HepG2 (cell line): ENCODE results near the gene PIEZO2. TPM values are rescaled to one million over a fixed set of nuclear protein-coding genes. Genes with fewer than 3 reads are reported as not detected.

Experiments
- AGO2 ChIP-seq: fragments of 200-400 bp; formaldehyde crosslinking; optimal IDR thresholded peaks from 2 replicates; pipeline ENCODE3; 2017; ENCODE audit warnings: mild to moderate bottlenecking, low read depth, low read length, moderate library complexity
- ARID5B ChIP-seq: IDR thresholded peaks from 2 replicates; pipeline ENCODE4 v1.4.0; 2020; ENCODE audit warnings: mild to moderate bottlenecking, missing genetic modification reagents
- DNMT3B ChIP-seq: conservative IDR thresholded peaks from 2 replicates; pipeline ENCODE4 v1.6.1; 2016; ENCODE audit warnings: missing biosample characterization, control low read depth
- EED ChIP-seq: sonication (generic); formaldehyde crosslinking; IDR thresholded peaks from 2 replicates; pipeline ENCODE4 v1.5.0; 2020; ENCODE audit warnings: mild to moderate bottlenecking, missing genetic modification reagents
- FLYWCH1 ChIP-seq: sonication (generic); formaldehyde crosslinking; IDR thresholded peaks from 2 replicates; pipeline ENCODE4 v1.8.1; 2023; ENCODE audit warnings: mild to moderate bottlenecking, missing genetic modification reagents
- FOXO4 ChIP-seq: sonication (generic); formaldehyde crosslinking; conservative IDR thresholded peaks from 2 replicates; pipeline ENCODE4 v1.8.1; 2023; ENCODE audit warnings: missing genetic modification reagents
- KDM1A ChIP-seq: IDR thresholded peaks from 2 replicates; pipeline ENCODE4 v1.6.1; 2016; ENCODE audit warnings: missing compliant biosample characterization
- MXD3 ChIP-seq: IDR thresholded peaks from 2 replicates; pipeline ENCODE4 v1.6.1; 2016; ENCODE audit warnings: mild to moderate bottlenecking, missing biosample characterization, missing genetic modification reagents
- POGZ ChIP-seq: sonication (generic); formaldehyde crosslinking; IDR thresholded peaks from 2 replicates; pipeline ENCODE4 v1.4.0; 2020; ENCODE audit warnings: mild to moderate bottlenecking, missing genetic modification reagents
- RARA ChIP-seq: IDR thresholded peaks from 2 replicates; pipeline ENCODE4 v1.6.1; 2016; ENCODE audit warnings: missing genetic modification reagents, missing compliant biosample characterization
- SIX1 ChIP-seq: sonication (generic); formaldehyde crosslinking; IDR thresholded peaks from 2 replicates; pipeline ENCODE4 v1.4.0; 2020; ENCODE audit warnings: missing genetic modification reagents, borderline replicate concordance
- SOX13 ChIP-seq, 3 experiments: fragments of 450-650 bp in 1 of 3; sonication (generic) in 1 of 3; formaldehyde crosslinking in 1 of 3; IDR thresholded peaks in 2 of 3; conservative IDR thresholded peaks in 1 of 3; 2 replicates each; pipeline versions ENCODE4 v1.5.0 to v1.6.1; 2016 to 2020; ENCODE audit warnings: antibody characterized with exemption in 1 of 3, mild to moderate bottlenecking in 1 of 3, missing compliant biosample characterization in 1 of 3, missing genetic modification reagents in 1 of 3, moderate library complexity in 1 of 3
- TBL1XR1 ChIP-seq: fragments of 150-350 bp; IDR thresholded peaks from 2 replicates; pipeline ENCODE4 v1.6.1; 2014; ENCODE audit warnings: borderline replicate concordance, low read length; ENCODE audit not compliant: partially characterized antibody
- THAP7 ChIP-seq: sonication (generic); formaldehyde crosslinking; IDR thresholded peaks from 2 replicates; pipeline ENCODE4 v1.8.1; 2023; ENCODE audit warnings: mild to moderate bottlenecking, missing genetic modification reagents
- THAP8 ChIP-seq: sonication (generic); formaldehyde crosslinking; IDR thresholded peaks from 2 replicates; pipeline ENCODE4 v1.5.1; 2020; ENCODE audit warnings: missing genetic modification reagents, mild to moderate bottlenecking, borderline replicate concordance
- ZBTB8A ChIP-seq: sonication (generic); formaldehyde crosslinking; IDR thresholded peaks from 2 replicates; pipeline ENCODE4 v1.4.0; 2020; ENCODE audit warnings: mild to moderate bottlenecking, low read depth, missing genetic modification reagents, borderline replicate concordance
- ZFP82 ChIP-seq: sonication (generic); formaldehyde crosslinking; IDR thresholded peaks from 2 replicates; pipeline ENCODE4 v1.5.1; 2020; ENCODE audit warnings: mild to moderate bottlenecking, missing genetic modification reagents, borderline replicate concordance
- ZMAT3 ChIP-seq: sonication (generic); formaldehyde crosslinking; conservative IDR thresholded peaks from 2 replicates; pipeline ENCODE4 v1.7.0; 2021; ENCODE audit warnings: missing genetic modification reagents
- ZNF251 ChIP-seq: sonication (generic); formaldehyde crosslinking; IDR thresholded peaks from 2 replicates; pipeline ENCODE4 v1.9.0; 2021; ENCODE audit warnings: mild to moderate bottlenecking, missing genetic modification reagents
- ZNF329 ChIP-seq: sonication (generic); formaldehyde crosslinking; IDR thresholded peaks from 2 replicates; pipeline ENCODE4 v1.9.0; 2021; ENCODE audit warnings: low read depth, mild to moderate bottlenecking, missing genetic modification reagents
- ZNF484 ChIP-seq: sonication (generic); formaldehyde crosslinking; IDR thresholded peaks from 2 replicates; pipeline ENCODE4 v1.5.1; 2020; ENCODE audit warnings: mild to moderate bottlenecking, low read depth, missing genetic modification reagents, borderline replicate concordance
- ZNF567 ChIP-seq: sonication (generic); formaldehyde crosslinking; IDR thresholded peaks from 2 replicates; pipeline ENCODE4 v1.8.1; 2023; ENCODE audit warnings: mild to moderate bottlenecking, missing genetic modification reagents, borderline replicate concordance
- polyA plus RNA-seq, 8 experiments: library from polyadenylated mRNA; depleted of rRNA in 3 of 8; stranded (reverse) in 7 of 8; unstranded in 1 of 8; fragments of >200 nt; fragmentation: Illumina TruSeq in 4 of 8; extraction: Trizol in 4 of 8; gene quantifications; 2 replicates each; pipeline versions ENCODE4 v1.2.1 to v1.2.3, GENCODE V29; 2011 to 2016; ENCODE audit warnings: low read depth in 4 of 8, missing spikeins in 1 of 8, mixed read lengths in 1 of 8; ENCODE audit not compliant: insufficient read depth in 1 of 8
- total RNA-seq, 5 experiments: library from RNA; depleted of rRNA; stranded (reverse); fragments of >200 nt; fragmentation: Illumina TruSeq; extraction: Trizol; gene quantifications; 2 replicates each; pipeline ENCODE4 v1.2.3, GENCODE V29; 2016; ENCODE audit warnings: low read depth in 1 of 5

PIEZO2 gene
- total and polyA plus RNA-seq, 2 of the 13 experiments (the other 11 are each of a cell fraction or from before 2014, with no cell fraction given), result 15.2 to 27.2 TPM

- no peak for TF ChIP-seq ZFP82
- no peak for TF ChIP-seq SOX13 (IDR thresholded peaks at IDR 0.05)
- no peak for TF ChIP-seq SOX13 (CRISPR knock-in tag; conservative IDR thresholded peaks at IDR 0.05 in 1 of 2, IDR thresholded peaks at IDR 0.05 in 1 of 2)
- TF ChIP-seq AGO2, result no peak
- no peak for TF ChIP-seq TBL1XR1
- TF ChIP-seq THAP8 (CRISPR knock-in tag), result no peak
- no peak for TF ChIP-seq ZNF484 (CRISPR knock-in tag)
- TF ChIP-seq THAP7 (CRISPR knock-in tag), result no peak
- TF ChIP-seq ZMAT3 (CRISPR knock-in tag), result no peak
- TF ChIP-seq POGZ (CRISPR knock-in tag), result no peak
- TF ChIP-seq FOXO4 (CRISPR knock-in tag), result no peak
- no peak for TF ChIP-seq DNMT3B
- TF ChIP-seq KDM1A (CRISPR knock-in tag), result no peak
- peak; percentile 98 for TF ChIP-seq MXD3
- no peak for TF ChIP-seq RARA (CRISPR knock-in tag)
- TF ChIP-seq EED (CRISPR knock-in tag), result no peak
- no peak; the same call in 1 of the 2 replicates for TF ChIP-seq ARID5B
- no peak for TF ChIP-seq SIX1 (CRISPR knock-in tag)
- TF ChIP-seq ZNF251 (CRISPR knock-in tag), result no peak
- no peak; the same call in 1 of the 2 replicates for TF ChIP-seq ZNF329 (CRISPR knock-in tag)
- TF ChIP-seq ZBTB8A (CRISPR knock-in tag), result no peak
- no peak for TF ChIP-seq FLYWCH1 (CRISPR knock-in tag)
- TF ChIP-seq ZNF567 (CRISPR knock-in tag), result no peak
Observed at GRCh38 chr18:11149441-11150270, at the start of gene PIEZO2 (continued).
